Loucy (cell line): ENCODE results near the gene FADS3.

Experiments
- CTCF ChIP-seq: fragments of 200-600 bp; sonication (generic); conservative IDR thresholded peaks from 2 replicates; pipeline ENCODE4 v1.5.1; 2014; ENCODE audit warnings: mild to moderate bottlenecking, antibody characterized with exemption, low read length
- EZH2phosphoT487 ChIP-seq: fragments of 200-600 bp; IDR thresholded peaks from 2 replicates; pipeline ENCODE4 v1.6.1; 2018; ENCODE audit warnings: antibody characterized with exemption, mild to moderate bottlenecking, moderate library complexity, borderline replicate concordance

GRCh38 chr11:61918251-61918937, 27.0 kb upstream of the FADS3 start:
- TF ChIP-seq CTCF = no peak
- no peak for TF ChIP-seq EZH2phosphoT487
